Umbilical cord (tissue), 2 donors: Measurements from ENCODE around the gene ZMIZ1. TPM values are rescaled to one million over a fixed set of nuclear protein-coding genes. Genes with fewer than 3 reads are reported as not detected.

Experiments used
- DNase-seq: peaks from one replicate; pipeline ENCODE4 v3.0.0-alpha.2; 2015; ENCODE audit warnings: low spot score
- total RNA-seq: library from RNA; depleted of rRNA; stranded (reverse); fragments of >200 nt; gene quantifications from one replicate; pipeline ENCODE4 v1.2.3, GENCODE V29; 2014; ENCODE audit warnings: low replicate concordance; ENCODE audit not compliant: insufficient read depth

ZMIZ1 gene
- total RNA-seq, 1 donor from 2014 or later, result 20.5 TPM

GRCh38 chr10:79136236-79137005 is 67.7 kb downstream of the ZMIZ1 start:
- DNase-seq, result no peak

GRCh38 chr10:79137300-79137756 is 68.6 kb downstream of the ZMIZ1 start:
- no peak for DNase-seq

GRCh38 chr10:79137826-79138225 is 69.1 kb downstream of the ZMIZ1 start:
- no peak for DNase-seq

GRCh38 chr10:79138449-79139123 is 69.8 kb downstream of the ZMIZ1 start:
- DNase-seq, result no peak

GRCh38 chr10:79139124-79139835 is 70.5 kb downstream of the ZMIZ1 start:
- peak; percentile 91 for DNase-seq

- DNase-seq, result no peak
Measured at GRCh38 chr10:79140085-79140793, 71.5 kb downstream of the ZMIZ1 start.

- DNase-seq, result no peak
Measured at GRCh38 chr10:79140855-79141254, 72.1 kb downstream of the ZMIZ1 start.

GRCh38 chr10:79142064-79142491 is 73.3 kb downstream of the ZMIZ1 start:
- peak; percentile 75 for DNase-seq

- no peak for DNase-seq
Measured at GRCh38 chr10:79142522-79143309, 74.0 kb downstream of the ZMIZ1 start.

- no peak for DNase-seq
Measured at GRCh38 chr10:79143879-79144278, 75.1 kb downstream of the ZMIZ1 start.

- no peak for DNase-seq
Measured at GRCh38 chr10:79144351-79145173, 75.8 kb downstream of the ZMIZ1 start.

- no peak for DNase-seq
Measured at GRCh38 chr10:79145174-79145483, 76.4 kb downstream of the ZMIZ1 start.

- DNase-seq, result no peak
Measured at GRCh38 chr10:79145517-79146470, 77.0 kb downstream of the ZMIZ1 start.

- DNase-seq, result no peak
Measured at GRCh38 chr10:79146611-79147130, 77.9 kb downstream of the ZMIZ1 start.

- no peak for DNase-seq
Measured at GRCh38 chr10:79147306-79147705, 78.5 kb downstream of the ZMIZ1 start.

GRCh38 chr10:79147796-79148451 is 79.2 kb downstream of the ZMIZ1 start:
- DNase-seq, result no peak

GRCh38 chr10:79148452-79149344 is 79.9 kb downstream of the ZMIZ1 start:
- peak; percentile 77 for DNase-seq
